MM.1S (cell line): ENCODE data around the gene CDH5.

ENCODE experiments used
- EZH2 ChIP-seq: fragments of 300-600 bp; sonication (generic); optimal IDR thresholded peaks from 2 replicates; pipeline ENCODE3; 2017; ENCODE audit warnings: low read depth, mild to moderate bottlenecking, antibody characterized with exemption, low read length, mixed read lengths
- EZH2phosphoT487 ChIP-seq: fragments of 300-600 bp; sonication (generic); IDR thresholded peaks from 2 replicates; pipeline ENCODE4 v1.6.1; 2018; ENCODE audit warnings: antibody characterized with exemption, low read length

DNA sequence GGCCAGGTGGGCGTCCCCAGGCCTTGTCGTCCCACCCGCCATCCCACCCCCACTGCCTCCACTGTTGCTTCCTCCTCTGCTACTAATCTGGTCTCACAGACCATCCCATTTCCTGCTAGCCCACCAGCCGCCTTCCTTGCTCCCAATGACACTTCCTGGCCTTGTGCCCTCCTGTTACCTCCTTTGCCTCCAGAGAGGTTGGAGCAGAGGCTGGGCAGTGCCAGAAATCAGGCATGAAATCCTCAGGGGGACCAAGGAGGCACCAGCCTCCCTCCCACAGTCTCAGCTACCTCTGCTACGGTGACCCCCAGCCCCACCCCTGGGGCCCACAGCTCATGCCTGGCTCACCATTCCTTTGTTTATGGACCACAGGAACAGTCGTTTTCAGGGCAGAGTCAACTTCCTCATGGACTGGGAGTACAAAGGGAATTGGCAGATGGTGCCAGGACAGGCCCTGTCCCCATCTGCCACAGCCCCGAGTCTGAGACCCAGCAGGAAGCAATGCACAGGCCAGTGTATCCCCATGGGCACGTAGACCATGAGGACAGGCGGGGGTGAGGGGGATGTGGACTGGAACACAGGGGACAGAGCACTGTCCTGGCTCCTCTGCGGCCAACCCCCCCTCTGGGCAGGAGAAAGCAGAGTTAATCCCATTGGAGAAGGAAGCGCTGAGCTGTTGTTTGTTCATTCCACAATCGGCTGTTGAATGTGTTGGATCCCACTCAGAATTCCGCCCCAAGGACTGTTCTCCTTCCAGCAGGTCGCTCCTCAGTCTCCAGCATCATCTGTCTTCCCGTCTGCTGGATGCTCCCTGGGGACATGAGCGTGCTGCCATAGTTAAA lies 2.2 kb upstream of the CDH5 start:
- TF ChIP-seq EZH2 (no peak), EZH2phosphoT487 (no peak)
